ENCODE data around the gene RGS3.

GRCh38 chr9:113566016-113566711, 102.6 kb downstream of the RGS3 start:
- TF ChIP-seq CTCF (IDR thresholded peaks at IDR 0.05; ENCODE audit: low read depth, low read length) (no peak), EZH2phosphoT487 (IDR thresholded peaks at IDR 0.05; ENCODE audit: low read depth) (no peak)

Data from OCI-LY3 (cell line).